GM21576 (cell line): ENCODE results near the gene CCDC28A.

Experiments
- ATAC-seq: cut with Tn5 transposase; IDR thresholded peaks from one replicate; pipeline ENCODE4 v1.9.1; 2021; ENCODE audit warnings: mild to moderate bottlenecking, moderate library complexity; ENCODE audit not compliant: unreplicated experiment

Gene CCDC28A

GRCh38 chr6:138833816-138834539, 60.4 kb downstream of the CCDC28A start:
- ATAC-seq: no peak

GRCh38 chr6:138837246-138837645, 63.7 kb downstream of the CCDC28A start:
- ATAC-seq: no peak
